H1 (cell line): ENCODE data around the gene LUZP1. TPM values are rescaled to one million over a fixed set of nuclear protein-coding genes. Genes with fewer than 3 reads are reported as not detected.

Experiments
- CTCF ChIA-PET: fragments of 300-600 bp; sonication (Branson Sonifier 250); formaldehyde crosslinking; loops from one replicate; lab custom pipeline; 2021; ENCODE audit not compliant: partially characterized antibody; lab: Charles Lee
- POLR2A ChIA-PET: fragments of 300-600 bp; sonication (Branson Sonifier 250); formaldehyde crosslinking; loops from one replicate; lab custom pipeline; 2021; ENCODE audit warnings: inconsistent platforms; ENCODE audit not compliant: partially characterized antibody; lab: Charles Lee
- DNase-seq, 2 experiments: peaks; one replicate each; pipeline versions ENCODE4 v3.0.0 to v3.0.0-alpha.2; 2010 to 2022; ENCODE audit warnings: low spot score in 2 of 2, low read depth in 1 of 2, mixed read lengths in 1 of 2
- FAIRE-seq: peaks from 2 replicates; lab custom pipeline; 2011; peaks lifted over from hg19 to GRCh38; lab: Jason Lieb, UNC
- H2AFZ ChIP-seq: 2 replicates; pipeline ENCODE4 v1.8.1; 2012; ENCODE audit warnings: low read length, inconsistent platforms
- H2AK5ac ChIP-seq: 2 replicates; pipeline ENCODE4 v1.6.1; 2013; ENCODE audit warnings: low read depth, low read length
- H2BK120ac ChIP-seq: replicated peaks from 2 replicates; pipeline ENCODE3; 2013; ENCODE audit warnings: low read depth, low read length, inconsistent platforms
- H2BK12ac ChIP-seq: 2 replicates; pipeline ENCODE4 v1.6.1; 2013; ENCODE audit warnings: low read depth, low read length
- H2BK15ac ChIP-seq: 2 replicates; pipeline ENCODE4 v1.6.1; 2013; ENCODE audit warnings: low read length
- H2BK20ac ChIP-seq: 2 replicates; pipeline ENCODE4 v1.6.1; 2013; ENCODE audit warnings: low read length
- H2BK5ac ChIP-seq: 2 replicates; pipeline ENCODE4 v1.6.1; 2013; ENCODE audit warnings: low read depth, low read length
- H3K14ac ChIP-seq: 2 replicates; pipeline ENCODE4 v1.6.1; 2013; ENCODE audit warnings: inconsistent platforms; ENCODE audit not compliant: insufficient read length
- H3K18ac ChIP-seq: 2 replicates; pipeline ENCODE4 v1.6.1; 2013; ENCODE audit warnings: low read length; ENCODE audit errors: extremely low read depth
- H3K23ac ChIP-seq: 2 replicates; pipeline ENCODE4 v1.6.1; 2013; ENCODE audit warnings: inconsistent platforms; ENCODE audit not compliant: insufficient read length
- H3K23me2 ChIP-seq: 2 replicates; pipeline ENCODE4 v1.6.1; 2013; ENCODE audit warnings: low read depth, low read length
- H3K27ac ChIP-seq: 2 replicates; pipeline ENCODE4 v1.6.1; 2011; ENCODE audit warnings: low read depth, low read length, inconsistent platforms
- H3K27me3 ChIP-seq, 4 experiments: replicated peaks in 1 of 4; 1 replicate in 1 of 4; 2 replicates in 3 of 4; pipeline versions ENCODE4 v1.6.1 to v1.8.1; 2011 to 2013; ENCODE audit warnings: low read length in 3 of 4, mild to moderate bottlenecking in 3 of 4, inconsistent platforms in 2 of 4, mixed read lengths in 2 of 4, moderate library complexity in 1 of 4; ENCODE audit not compliant: control insufficient read depth in 3 of 4, insufficient read depth in 3 of 4; ENCODE audit errors: extremely low read depth in 1 of 4
- H3K36me3 ChIP-seq, 4 experiments: 2 replicates each; pipeline versions ENCODE4 v1.6.1 to v1.8.1; 2011 to 2013; ENCODE audit warnings: mild to moderate bottlenecking in 4 of 4, low read length in 3 of 4, moderate library complexity in 2 of 4, control low read depth in 1 of 4, inconsistent platforms in 1 of 4; ENCODE audit not compliant: insufficient read depth in 4 of 4, control insufficient read depth in 2 of 4
- H3K4ac ChIP-seq: replicated peaks from 2 replicates; pipeline ENCODE3; 2013; ENCODE audit warnings: low read length, low read depth, mixed read lengths, inconsistent platforms; ENCODE audit not compliant: insufficient read length
- H3K4me1 ChIP-seq, 4 experiments: replicated peaks in 1 of 4; 1 replicate in 1 of 4; 2 replicates in 3 of 4; pipeline versions ENCODE4 v1.6.1 to v1.8.1; 2011 to 2013; ENCODE audit warnings: low read length in 3 of 4, inconsistent platforms in 2 of 4, mixed read lengths in 1 of 4; ENCODE audit not compliant: insufficient read depth in 4 of 4, control insufficient read depth in 3 of 4
- H3K4me2 ChIP-seq, 2 experiments: 2 replicates each; pipeline versions ENCODE4 v1.6.1 to v1.8.1; 2011 to 2013; ENCODE audit warnings: low read depth in 2 of 2, low read length in 2 of 2, control low read depth in 1 of 2, inconsistent platforms in 1 of 2, mild to moderate bottlenecking in 1 of 2; ENCODE audit not compliant: insufficient read depth in 1 of 2
- H3K4me3 ChIP-seq, 4 experiments: fragments of 200-600, 300-600 bp in 1 of 4; sonication (generic), shearing (Covaris generic), sonication (Bioruptor Twin) in 1 of 4; 2 replicates each; pipeline versions ENCODE4 v1.5.1 to v1.8.1; 2011 to 2016; ENCODE audit warnings: low read length in 4 of 4, low read depth in 3 of 4, control low read depth in 2 of 4, inconsistent platforms in 2 of 4, mild to moderate bottlenecking in 2 of 4, mixed read lengths in 1 of 4, moderate library complexity in 1 of 4; ENCODE audit not compliant: insufficient read depth in 2 of 4; ENCODE audit errors: extremely low read depth in 1 of 4
- H3K56ac ChIP-seq: replicated peaks from 2 replicates; pipeline ENCODE3; 2013; ENCODE audit warnings: low read depth, mild to moderate bottlenecking, mixed read lengths, low read length, inconsistent platforms; ENCODE audit not compliant: insufficient read length
- H3K79me1 ChIP-seq: 2 replicates; pipeline ENCODE4 v1.6.1; 2013; ENCODE audit warnings: low read depth, low read length, control low read depth
- H3K79me2 ChIP-seq, 2 experiments: 2 replicates each; pipeline versions ENCODE4 v1.6.1 to v1.8.1; 2012 to 2013; ENCODE audit warnings: low read length in 2 of 2, mild to moderate bottlenecking in 2 of 2, inconsistent platforms in 1 of 2; ENCODE audit not compliant: insufficient read depth in 2 of 2, control insufficient read depth in 1 of 2
- H3K9ac ChIP-seq, 4 experiments: replicated peaks in 1 of 4; 1 replicate in 1 of 4; 2 replicates in 3 of 4; pipeline versions ENCODE4 v1.6.1 to v1.8.1; 2011 to 2013; ENCODE audit warnings: low read depth in 3 of 4, low read length in 3 of 4, control low read depth in 2 of 4, mild to moderate bottlenecking in 2 of 4, moderate library complexity in 2 of 4, inconsistent platforms in 1 of 4; ENCODE audit errors: extremely low read depth in 1 of 4
- H3K9me3 ChIP-seq, 2 experiments: 2 replicates each; pipeline versions ENCODE4 v1.6.1 to v1.8.1; 2012 to 2013; ENCODE audit warnings: mild to moderate bottlenecking in 2 of 2, moderate library complexity in 2 of 2, control low read depth in 1 of 2, inconsistent platforms in 1 of 2, low read depth in 1 of 2, low read length in 1 of 2, mixed read lengths in 1 of 2; ENCODE audit not compliant: insufficient read depth in 2 of 2
- H4K20me1 ChIP-seq, 2 experiments: replicated peaks in 1 of 2; 2 replicates each; pipeline versions ENCODE3 to v1.8.1; 2011 to 2013; ENCODE audit warnings: inconsistent platforms in 2 of 2, low read length in 2 of 2, mild to moderate bottlenecking in 1 of 2; ENCODE audit not compliant: insufficient read depth in 2 of 2, control insufficient read depth in 1 of 2
- H4K5ac ChIP-seq: 2 replicates; pipeline ENCODE4 v1.6.1; 2013; ENCODE audit warnings: low read length, low read depth, mixed read lengths, inconsistent platforms; ENCODE audit not compliant: insufficient read length
- H4K8ac ChIP-seq: 2 replicates; pipeline ENCODE4 v1.8.0; 2013; ENCODE audit warnings: mild to moderate bottlenecking, moderate library complexity, low read length, inconsistent platforms; ENCODE audit not compliant: insufficient read depth; ENCODE audit errors: extremely low read depth
- H4K91ac ChIP-seq: replicated peaks from 2 replicates; pipeline ENCODE3; 2013; ENCODE audit warnings: low read length, mixed read lengths, inconsistent platforms; ENCODE audit not compliant: insufficient read length
- ASH2L ChIP-seq: fragments of 200-600, 300-600 bp; sonication (generic); IDR thresholded peaks from one replicate; pipeline ENCODE4 v1.7.1; 2017; ENCODE audit warnings: low read length
- BCL11A ChIP-seq, 2 experiments: IDR thresholded peaks; one replicate each; pipeline ENCODE4 v1.6.1; 2011; ENCODE audit warnings: low read depth in 2 of 2, low read length in 2 of 2, mild to moderate bottlenecking in 2 of 2
- JUN ChIP-seq: IDR thresholded peaks from 2 replicates; pipeline ENCODE4 v1.6.1; 2011; ENCODE audit warnings: low read depth, mild to moderate bottlenecking, improper control_type of control experiment, low read length
- KDM1A ChIP-seq: fragments of 200-600, 300-600 bp; sonication (generic); IDR thresholded peaks from 2 replicates; pipeline ENCODE4 v1.7.1; 2016; ENCODE audit warnings: mild to moderate bottlenecking, low read length, borderline replicate concordance
- NRF1 ChIP-seq: IDR thresholded peaks from 2 replicates; pipeline ENCODE4 v1.6.1; 2011; ENCODE audit warnings: mild to moderate bottlenecking, low read depth, low read length, improper control_type of control experiment
- SAP30 ChIP-seq: fragments of 300-600 bp; sonication (generic); IDR thresholded peaks from 2 replicates; pipeline ENCODE4 v1.7.1; 2012; ENCODE audit warnings: low read length, moderate library complexity, mild to moderate bottlenecking, inconsistent platforms; ENCODE audit not compliant: insufficient read depth, insufficient replicate concordance
- SP2 ChIP-seq: IDR thresholded peaks from 2 replicates; pipeline ENCODE4 v1.6.1; 2012; ENCODE audit warnings: mild to moderate bottlenecking, low read length, inconsistent platforms
- WGBS, 2 experiments: shearing (Covaris generic) in 1 of 2; methylation state at CpG; one replicate each; pipeline versions ENCODE4 v1.1.6 to v1.1.7; 2013 to 2015; ENCODE audit warnings: low lambda C conversion rate in 2 of 2, mixed read lengths in 2 of 2, inconsistent platforms in 1 of 2, low coverage in 1 of 2, missing lambda C conversion rate in 1 of 2; ENCODE audit not compliant: insufficient replicate concordance in 2 of 2, insufficient coverage in 1 of 2, insufficient read length in 1 of 2; ENCODE audit errors: extremely low coverage in 1 of 2, missing lambda C conversion rate in 1 of 2; 5-methylcytosine and 5-hydroxymethylcytosine counted together
- polyA plus RNA-seq, 7 experiments: library from polyadenylated mRNA; depleted of rRNA in 3 of 7; stranded (reverse) in 5 of 7; unstranded in 2 of 7; fragments of >200 nt in 5 of 7; fragments of 200-250 nt in 2 of 7; gene quantifications; 1 replicate in 5 of 7; 2 replicates in 1 of 7; 4 replicates in 1 of 7; pipeline versions ENCODE4 v1.2.1 to v1.2.3, GENCODE V29; 2011 to 2013; ENCODE audit warnings: missing spikeins in 2 of 7, mixed read lengths in 2 of 7
- total RNA-seq: library from RNA; stranded (reverse); fragmentation: NEBNext Ultra II Directional; extraction: Animal tissue kit (Norgen Biotek cat#: 25700); gene quantifications from 2 replicates; pipeline ENCODE4 v1.2.1, GENCODE V29; 2021
- TF ChIP-seq, protein P1 (sequence below): IDR thresholded peaks from 2 replicates; pipeline ENCODE4 v1.6.1; 2012; ENCODE audit warnings: inconsistent platforms
- TF ChIP-seq, protein P2 (sequence below): IDR thresholded peaks from 2 replicates; pipeline ENCODE4 v1.6.1; 2011; ENCODE audit warnings: low read length, improper control_type of control experiment

The LUZP1 gene
- total and polyA plus RNA-seq, 2 of the 8 experiments (the other 6 are each of a cell fraction or from before 2014, with no cell fraction given) = 14.0 to 60.5 TPM

DNA sequence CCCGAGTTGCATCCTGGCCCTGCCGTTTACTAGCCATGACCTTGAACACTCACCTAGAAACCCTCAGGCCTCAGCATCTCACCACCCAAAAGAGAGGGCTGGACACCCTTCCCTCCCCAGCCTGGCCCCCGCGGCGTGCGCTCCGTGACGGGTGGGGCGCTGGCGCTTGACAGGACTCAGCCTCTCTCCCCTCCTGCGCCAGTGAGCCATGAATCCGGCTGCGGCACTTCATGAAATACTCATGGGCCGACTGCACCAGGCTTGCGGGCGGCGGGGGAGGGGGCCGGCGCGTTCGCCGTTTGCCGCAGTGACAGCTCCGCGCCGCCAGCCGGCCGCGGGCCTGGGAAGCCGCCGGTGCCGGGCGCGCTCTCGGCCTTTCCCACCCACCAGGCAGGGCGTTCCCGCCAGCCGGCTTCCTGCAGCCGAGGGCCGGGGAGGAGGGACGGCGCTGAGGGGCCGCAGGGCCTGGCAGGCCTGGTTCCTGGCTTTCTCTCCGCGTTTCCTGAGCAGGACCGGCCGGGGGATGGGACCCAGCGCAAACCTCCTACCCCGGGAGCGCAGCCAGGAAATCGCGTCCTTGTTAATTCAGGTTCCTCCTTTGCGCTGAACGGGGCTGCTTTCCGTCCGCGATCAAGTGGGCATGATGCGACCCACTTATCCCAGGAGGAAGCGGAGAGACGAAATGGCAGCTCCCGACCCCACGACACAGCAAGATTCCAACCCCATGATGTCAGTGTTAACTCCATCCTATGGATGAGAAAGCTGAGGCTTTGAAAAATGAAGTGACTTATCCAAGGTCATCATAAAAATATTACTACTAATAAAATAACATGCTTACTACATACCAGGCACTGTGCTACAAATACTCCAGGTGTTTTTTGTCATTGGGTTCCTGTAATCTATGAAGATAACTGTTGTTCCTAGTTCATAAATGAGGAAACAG, 9.1 kb upstream of the LUZP1 start:
- no peaks in the 10 kb centered on the region for H3K9me3 ChIP-seq
- H3K4me1 ChIP-seq = peaks cover 0 to 3% (median 0%) of the 10 kb centered on the region in 4 experiments; a peak in 3 of 7 replicates
- H3K27me3 ChIP-seq = peaks cover 2 to 28% (median 16%) of the 10 kb centered on the region in 4 experiments
- no peak overlapping the region for H2BK5ac ChIP-seq
- no peak for FAIRE-seq
- peaks cover 0 to 4% of the 10 kb centered on the region in 2 experiments for H4K20me1 ChIP-seq
- H3K79me1 ChIP-seq = no peaks in the 10 kb centered on the region
- H2BK12ac ChIP-seq = 0 out of 2 replicates have a peak overlapping the region, but pooled peaks have one; percentile 12
- no peak overlapping the region for H2AK5ac ChIP-seq
- no peak overlapping the region for H2BK15ac ChIP-seq
- peak overlapping the region; percentile 73; the same call in 1 of the 2 replicates for H3K18ac ChIP-seq
- no peak overlapping the region for H2BK120ac ChIP-seq
- H2BK20ac ChIP-seq = no peak overlapping the region
- CTCF ChIA-PET = interaction anchor here (0.9 to 27.4 kb wide), 4 partner anchors 70 to 214 kb away, joined by 3 to 705 read pairs (median 4); no protein-coding TSS in a partner anchor
- DNase-seq = peak in 1 of 2 experiments; percentile 85
- no peaks in the 10 kb centered on the region for H3K36me3 ChIP-seq
- H3K4ac ChIP-seq = no peak overlapping the region
- no peak overlapping the region for H3K23ac ChIP-seq
- no peak overlapping the region for H3K14ac ChIP-seq
- POLR2A ChIA-PET = interaction anchor here (0.6 to 3.6 kb wide), 2 partner anchors 10 to 14 kb away, joined by 3 to 37 read pairs; partner anchors contain the start of gene LUZP1
- peak overlapping the region; percentile 36 to 66 (median 56) for H3K4me3 ChIP-seq
- no peak overlapping the region for H4K8ac ChIP-seq
- H3K4me2 ChIP-seq = peak overlapping the region; percentile 72 to 95
- WGBS, 2 experiments = 6% methylated on average over 45 of the region's 62 CpGs; no CpG with 5 or more reads in 1 of the 2 experiments
- H4K5ac ChIP-seq = no peak overlapping the region
- H4K91ac ChIP-seq = no peak overlapping the region
- H3K23me2 ChIP-seq = peaks cover 6% of the 10 kb centered on the region
- H3K79me2 ChIP-seq = no peaks in the 10 kb centered on the region
- H3K56ac ChIP-seq = no peak overlapping the region
- H3K27ac ChIP-seq = no peak overlapping the region
- H3K9ac ChIP-seq = peak overlapping the region in 3 of 4 experiments; percentile 12 to 32 (median 29); a peak in 4 of 7 replicates
- H2AFZ ChIP-seq = peak overlapping the region; percentile 96
- TF ChIP-seq JUN (no peak), ASH2L (peak; percentile 66), SP2 (no peak), BCL11A (IDR thresholded peaks at IDR 0.05; ENCODE audit: low read depth in 2 of 2, low read length in 2 of 2) (no peak), KDM1A (no peak), NRF1 (no peak), SAP30 (no peak)
- TF ChIP-seq, protein P1, sequence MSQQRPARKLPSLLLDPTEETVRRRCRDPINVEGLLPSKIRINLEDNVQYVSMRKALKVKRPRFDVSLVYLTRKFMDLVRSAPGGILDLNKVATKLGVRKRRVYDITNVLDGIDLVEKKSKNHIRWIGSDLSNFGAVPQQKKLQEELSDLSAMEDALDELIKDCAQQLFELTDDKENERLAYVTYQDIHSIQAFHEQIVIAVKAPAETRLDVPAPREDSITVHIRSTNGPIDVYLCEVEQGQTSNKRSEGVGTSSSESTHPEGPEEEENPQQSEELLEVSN = 0 out of 2 replicates have a peak, but pooled peaks have one; percentile 40
- TF ChIP-seq, protein P2, sequence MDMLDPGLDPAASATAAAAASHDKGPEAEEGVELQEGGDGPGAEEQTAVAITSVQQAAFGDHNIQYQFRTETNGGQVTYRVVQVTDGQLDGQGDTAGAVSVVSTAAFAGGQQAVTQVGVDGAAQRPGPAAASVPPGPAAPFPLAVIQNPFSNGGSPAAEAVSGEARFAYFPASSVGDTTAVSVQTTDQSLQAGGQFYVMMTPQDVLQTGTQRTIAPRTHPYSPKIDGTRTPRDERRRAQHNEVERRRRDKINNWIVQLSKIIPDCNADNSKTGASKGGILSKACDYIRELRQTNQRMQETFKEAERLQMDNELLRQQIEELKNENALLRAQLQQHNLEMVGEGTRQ = no peak
